ENCODE data around the gene ADAMTS14. TPM values are rescaled to one million over a fixed set of nuclear protein-coding genes. Genes with fewer than 3 reads are reported as not detected.
A peak's percentile ranks its signal among the peaks of the same experiment; 100 is the strongest.

ADAMTS14 gene
- total RNA-seq, 1 experiment from 2014 or later = 0.14 TPM

- Mint-ChIP-seq H3K4me1 (ENCODE audit: low read depth, unreplicated experiment) (peaks cover 18% of the 10 kb centered on the region), H3K36me3 (ENCODE audit: insufficient read depth, unreplicated experiment) (peaks cover 9% of the 10 kb centered on the region), H3K9me3 (ENCODE audit: low read depth, unreplicated experiment) (no peaks in the 10 kb centered on the region), H3K4me3 (ENCODE audit: low read depth, unreplicated experiment) (no peak overlapping the region), H3K27me3 (ENCODE audit: unreplicated experiment) (peaks cover 38% of the 10 kb centered on the region), H3K27ac (ENCODE audit: unreplicated experiment) (no peak overlapping the region)
- TF ChIP-seq CTCF (IDR thresholded peaks at IDR 0.05; ENCODE audit: unreplicated experiment) = no peak
- no TSS peak for BruUV-seq (replicated peaks)
- intact Hi-C loops (cut with micrococcal nuclease; ENCODE audit: unreplicated experiment) = no loop called here
- CTCF ChIA-PET = no interaction called here
- DNase-seq = no peak
Observed at GRCh38 chr10:70714245-70714644, 41.9 kb downstream of the ADAMTS14 start.

- Mint-ChIP-seq H3K4me3 (ENCODE audit: low read depth, unreplicated experiment) (no peak overlapping the region), H3K4me1 (ENCODE audit: low read depth, unreplicated experiment) (peaks cover 18% of the 10 kb centered on the region)
- BruUV-seq (replicated peaks) = no TSS peak
Observed at GRCh38 chr10:70714951-70715350, 42.6 kb downstream of the ADAMTS14 start.

GRCh38 chr10:70715853-70716795 lies 43.8 kb downstream of the ADAMTS14 start:
- Mint-ChIP-seq H3K4me3 (ENCODE audit: low read depth, unreplicated experiment) (no peak overlapping the region), H3K27me3 (ENCODE audit: unreplicated experiment) (peaks cover 37% of the 10 kb centered on the region), H3K27ac (ENCODE audit: unreplicated experiment) (no peak overlapping the region), H3K9me3 (ENCODE audit: low read depth, unreplicated experiment) (no peaks in the 10 kb centered on the region), H3K4me1 (ENCODE audit: low read depth, unreplicated experiment) (peaks cover 18% of the 10 kb centered on the region), H3K36me3 (ENCODE audit: insufficient read depth, unreplicated experiment) (peaks cover 9% of the 10 kb centered on the region)
- DNase-seq = peak; percentile 36
- no peak for TF ChIP-seq CTCF (IDR thresholded peaks at IDR 0.05; ENCODE audit: unreplicated experiment)
- intact Hi-C loops (cut with micrococcal nuclease; ENCODE audit: unreplicated experiment) = no loop called here
- CTCF ChIA-PET = interaction anchor here (0.7 kb wide), 1 partner anchor 165 kb away, joined by 3 read pairs; no protein-coding TSS in a partner anchor
- no TSS peak for BruUV-seq (replicated peaks)

More at GRCh38 chr10:70714951-70715350, 42.6 kb downstream of the ADAMTS14 start:
- no peaks in the 10 kb centered on the region for H3K9me3 Mint-ChIP-seq (ENCODE audit: low read depth, unreplicated experiment)
- TF ChIP-seq CTCF (IDR thresholded peaks at IDR 0.05; ENCODE audit: unreplicated experiment) = no peak
- intact Hi-C loops (cut with micrococcal nuclease; ENCODE audit: unreplicated experiment) = no loop called here
- no peak overlapping the region for H3K27ac Mint-ChIP-seq (ENCODE audit: unreplicated experiment)
- CTCF ChIA-PET = no interaction called here
- peaks cover 42% of the 10 kb centered on the region for H3K27me3 Mint-ChIP-seq (ENCODE audit: unreplicated experiment)
- peaks cover 9% of the 10 kb centered on the region for H3K36me3 Mint-ChIP-seq (ENCODE audit: insufficient read depth, unreplicated experiment)
- DNase-seq = no peak

- no peak for TF ChIP-seq CTCF (IDR thresholded peaks at IDR 0.05; ENCODE audit: unreplicated experiment)
- intact Hi-C loops (cut with micrococcal nuclease; ENCODE audit: unreplicated experiment) = no loop called here
- Mint-ChIP-seq H3K4me1 (ENCODE audit: low read depth, unreplicated experiment) (no peaks in the 10 kb centered on the region), H3K36me3 (ENCODE audit: insufficient read depth, unreplicated experiment) (no peaks in the 10 kb centered on the region), H3K27me3 (ENCODE audit: unreplicated experiment) (peaks cover 66% of the 10 kb centered on the region), H3K4me3 (ENCODE audit: low read depth, unreplicated experiment) (no peak overlapping the region), H3K27ac (ENCODE audit: unreplicated experiment) (no peak overlapping the region), H3K9me3 (ENCODE audit: low read depth, unreplicated experiment) (no peaks in the 10 kb centered on the region)
- BruUV-seq (replicated peaks) = no TSS peak
- DNase-seq = no peak
- CTCF ChIA-PET = no interaction called here
Observed at GRCh38 chr10:70722820-70723424, 50.6 kb downstream of the ADAMTS14 start.
